ENCODE results near the gene JCAD. TPM values are rescaled to one million over a fixed set of nuclear protein-coding genes. Genes with fewer than 3 reads are reported as not detected.

The JCAD gene
- total RNA-seq, 1 experiment from 2014 or later, result 0.08 TPM

DNA sequence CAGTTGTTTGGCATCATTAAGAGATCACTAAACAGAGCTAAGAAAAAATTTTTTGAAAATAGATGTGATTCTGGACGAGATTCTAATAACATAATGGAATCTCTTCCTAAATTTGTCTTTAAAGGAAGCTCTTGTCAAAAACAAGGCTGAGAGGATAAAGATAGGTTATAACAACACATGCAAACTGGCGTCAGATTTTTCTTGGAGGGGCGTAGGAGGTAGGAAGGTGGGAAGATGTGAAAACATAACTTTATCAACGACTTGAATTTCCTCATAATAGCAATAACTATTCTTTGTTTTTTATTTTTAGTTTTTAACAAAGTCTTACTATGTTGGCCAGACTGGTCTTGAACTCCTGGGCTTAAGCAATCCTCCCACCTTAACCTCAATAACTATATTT is 31.8 kb upstream of the JCAD start:
- no peaks in the 10 kb centered on the region for H3K9me3 ChIP-seq (replicated peaks)
- no peak overlapping the region for H3K27ac ChIP-seq
- DNase-seq, result no peak
- no peaks in the 10 kb centered on the region for H3K36me3 ChIP-seq
- H3K4me3 ChIP-seq, result no peak overlapping the region
- no peaks in the 10 kb centered on the region for H3K27me3 ChIP-seq
- no peaks in the 10 kb centered on the region for H3K4me1 ChIP-seq

DNA sequence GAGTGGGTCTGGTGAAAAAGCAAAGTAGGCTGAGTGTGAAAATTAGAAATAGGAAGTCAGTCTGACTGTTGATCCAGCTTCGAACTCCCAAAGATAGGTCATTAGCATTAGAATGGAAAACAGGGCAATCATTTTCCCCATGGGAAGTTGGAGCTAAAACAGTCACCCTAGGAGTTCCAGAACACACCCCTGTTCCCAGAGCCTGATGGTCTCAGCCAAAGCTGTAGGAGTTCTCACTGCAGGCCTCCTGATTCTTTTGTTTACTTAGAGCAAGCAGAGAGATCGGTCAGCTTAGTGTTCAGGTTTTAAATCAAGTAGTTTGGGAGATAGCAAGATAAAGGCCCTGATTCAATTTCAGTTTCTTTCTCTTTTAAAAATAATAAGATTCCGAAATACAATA is 28.8 kb upstream of the JCAD start:
- H3K9me3 ChIP-seq (replicated peaks), result no peaks in the 10 kb centered on the region
- H3K4me1 ChIP-seq, result no peaks in the 10 kb centered on the region
- H3K4me3 ChIP-seq, result no peak overlapping the region
- no peak for DNase-seq
- H3K27me3 ChIP-seq, result peaks cover 2% of the 10 kb centered on the region; the same call in 1 of the 2 replicates
- H3K27ac ChIP-seq, result no peak overlapping the region
- H3K36me3 ChIP-seq, result no peaks in the 10 kb centered on the region

DNA sequence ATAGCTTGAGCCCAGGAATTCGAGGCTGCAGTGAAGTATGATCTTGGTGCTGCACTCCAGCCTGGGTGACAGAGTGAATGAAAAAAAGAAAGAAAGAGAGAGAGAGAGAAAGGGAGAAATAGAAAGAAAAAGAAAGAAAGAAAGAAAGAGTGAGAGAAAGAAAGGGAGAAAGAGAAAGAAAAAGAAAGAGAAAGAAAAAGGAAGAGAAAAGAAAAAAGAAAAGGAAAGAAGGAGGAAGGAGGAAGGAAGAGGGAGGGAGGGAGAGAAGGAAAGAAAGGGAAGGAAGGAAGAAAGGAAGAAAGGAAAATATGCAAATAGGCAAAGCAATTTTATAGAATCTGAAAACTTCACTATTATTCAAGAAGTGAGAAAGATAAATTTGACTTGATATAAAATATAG is 24.5 kb upstream of the JCAD start:
- DNase-seq, result no peak
- H3K4me3 ChIP-seq, result no peak overlapping the region
- no peaks in the 10 kb centered on the region for H3K4me1 ChIP-seq
- H3K27ac ChIP-seq, result no peak overlapping the region
- no peaks in the 10 kb centered on the region for H3K36me3 ChIP-seq
- H3K9me3 ChIP-seq (replicated peaks), result no peaks in the 10 kb centered on the region
- H3K27me3 ChIP-seq, result peaks cover 2% of the 10 kb centered on the region; the same call in 1 of the 2 replicates

DNA sequence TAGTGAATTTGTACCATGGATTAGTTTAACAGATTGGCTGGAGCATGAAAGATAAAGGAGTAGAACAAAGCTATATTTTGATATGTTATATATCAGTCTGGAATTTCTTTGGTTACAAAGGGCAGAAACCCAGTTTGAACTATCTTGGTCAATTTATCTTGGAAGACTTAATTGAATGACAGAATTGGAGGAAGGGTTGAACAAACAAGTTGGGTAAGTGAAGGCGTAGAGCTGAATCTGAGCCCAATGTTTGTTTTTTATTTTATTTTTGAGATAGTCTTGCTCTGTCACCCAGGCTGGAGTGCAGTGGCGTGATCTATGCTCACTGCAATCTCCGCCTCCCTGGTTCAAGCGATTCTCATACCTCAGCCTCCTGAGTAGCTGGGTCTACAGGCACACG is 21.8 kb upstream of the JCAD start:
- Histone ChIP-seq H3K4me3 (no peak overlapping the region), H3K4me1 (no peaks in the 10 kb centered on the region), H3K27me3 (peaks cover 2% of the 10 kb centered on the region; the same call in 1 of the 2 replicates), H3K36me3 (no peaks in the 10 kb centered on the region), H3K27ac (no peak overlapping the region), H3K9me3 (replicated peaks) (no peaks in the 10 kb centered on the region)
- DNase-seq, result no peak

DNA sequence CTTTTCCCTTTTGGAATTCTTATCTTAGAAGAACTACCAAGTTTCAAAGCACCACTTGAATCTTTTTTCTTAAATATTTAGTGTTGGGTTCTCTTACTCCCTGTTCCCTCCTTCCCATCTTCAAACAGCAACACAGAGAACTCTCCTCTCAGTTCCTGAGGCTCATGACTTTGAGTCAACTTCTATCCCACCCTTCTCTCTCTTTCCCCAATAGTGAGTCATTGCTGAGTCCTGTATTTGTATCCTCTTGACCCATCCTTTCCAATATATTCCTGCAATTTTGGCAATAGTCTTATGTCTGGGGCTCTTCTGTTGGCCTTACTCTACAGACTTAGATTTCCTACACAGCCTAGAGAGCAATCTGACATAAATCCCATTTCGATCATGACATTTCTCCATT is 20.8 kb upstream of the JCAD start:
- Histone ChIP-seq H3K9me3 (replicated peaks) (no peaks in the 10 kb centered on the region), H3K4me3 (no peak overlapping the region), H3K27me3 (peaks cover 2% of the 10 kb centered on the region; the same call in 1 of the 2 replicates), H3K27ac (no peak overlapping the region), H3K36me3 (no peaks in the 10 kb centered on the region), H3K4me1 (no peaks in the 10 kb centered on the region)
- DNase-seq, result no peak

DNA sequence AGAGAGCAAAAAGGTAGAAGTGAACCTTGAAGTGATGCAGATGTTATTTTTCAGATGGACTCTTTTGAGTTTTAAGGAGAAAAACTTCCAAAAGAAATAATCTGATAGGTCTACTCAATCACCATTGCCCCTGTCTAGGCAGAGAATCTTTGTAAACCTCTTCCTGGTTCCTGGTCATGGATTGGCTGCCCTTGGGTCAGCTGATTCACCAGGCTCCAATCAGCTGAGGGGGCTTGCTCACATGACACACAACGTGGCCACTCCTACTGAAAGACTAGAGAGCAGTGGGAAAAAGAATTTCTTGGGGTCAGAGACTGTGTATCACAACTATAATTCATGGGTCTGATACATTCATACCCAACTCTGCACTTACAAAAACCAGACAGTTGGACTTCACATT is 20.0 kb upstream of the JCAD start:
- Histone ChIP-seq H3K27ac (no peak overlapping the region), H3K4me1 (no peaks in the 10 kb centered on the region), H3K9me3 (replicated peaks) (no peaks in the 10 kb centered on the region), H3K36me3 (no peaks in the 10 kb centered on the region), H3K4me3 (no peak overlapping the region), H3K27me3 (peaks cover 2% of the 10 kb centered on the region; the same call in 1 of the 2 replicates)
- DNase-seq, result peak in 1 of 2 experiments; percentile 21

DNA sequence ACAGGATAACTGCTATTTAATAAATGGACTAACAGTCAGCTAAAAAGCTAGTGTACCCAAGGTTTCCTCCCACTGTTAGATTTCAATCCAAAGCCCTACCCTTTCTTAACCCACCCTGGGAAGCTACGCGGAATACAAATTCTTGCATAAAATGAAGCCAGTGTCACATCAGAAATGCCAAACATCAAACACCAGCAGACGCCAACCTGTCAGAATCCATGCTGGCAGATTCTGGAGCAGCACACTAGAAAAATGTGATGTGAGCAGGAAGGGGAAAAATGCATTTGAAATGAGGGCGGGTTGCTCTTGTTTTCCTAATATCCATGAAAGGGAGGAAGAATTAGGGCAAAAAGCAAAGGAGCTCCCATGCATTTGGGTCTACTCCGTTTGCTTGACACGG is 16.1 kb upstream of the JCAD start:
- H3K4me3 ChIP-seq, result no peak overlapping the region
- no peaks in the 10 kb centered on the region for H3K36me3 ChIP-seq
- no peaks in the 10 kb centered on the region for H3K27me3 ChIP-seq
- H3K27ac ChIP-seq, result no peak overlapping the region
- no peak for DNase-seq
- no peaks in the 10 kb centered on the region for H3K4me1 ChIP-seq
- H3K9me3 ChIP-seq (replicated peaks), result no peaks in the 10 kb centered on the region

DNA sequence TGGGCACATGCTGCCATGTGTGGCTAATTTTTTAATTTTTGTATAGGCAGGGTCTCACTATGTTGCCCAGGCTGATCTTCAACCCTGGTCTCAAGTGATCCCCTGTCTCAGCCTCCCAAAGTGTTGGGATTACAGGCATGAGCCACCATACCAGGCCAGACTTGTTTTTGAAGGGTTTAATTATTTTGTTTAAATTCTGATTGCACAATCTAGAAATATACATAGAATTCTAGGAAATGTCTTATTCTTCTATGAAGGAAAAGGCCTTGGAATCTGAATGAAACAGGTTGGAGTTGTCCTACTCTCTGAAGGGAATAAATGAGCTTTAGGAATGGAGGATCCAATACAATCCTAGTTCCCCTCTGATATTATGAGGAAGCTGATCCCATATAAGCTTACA is 15.5 kb upstream of the JCAD start:
- no peak overlapping the region for H3K27ac ChIP-seq
- no peak for DNase-seq
- no peaks in the 10 kb centered on the region for H3K36me3 ChIP-seq
- H3K4me3 ChIP-seq, result no peak overlapping the region
- no peaks in the 10 kb centered on the region for H3K27me3 ChIP-seq
- H3K9me3 ChIP-seq (replicated peaks), result no peaks in the 10 kb centered on the region
- H3K4me1 ChIP-seq, result no peaks in the 10 kb centered on the region

DNA sequence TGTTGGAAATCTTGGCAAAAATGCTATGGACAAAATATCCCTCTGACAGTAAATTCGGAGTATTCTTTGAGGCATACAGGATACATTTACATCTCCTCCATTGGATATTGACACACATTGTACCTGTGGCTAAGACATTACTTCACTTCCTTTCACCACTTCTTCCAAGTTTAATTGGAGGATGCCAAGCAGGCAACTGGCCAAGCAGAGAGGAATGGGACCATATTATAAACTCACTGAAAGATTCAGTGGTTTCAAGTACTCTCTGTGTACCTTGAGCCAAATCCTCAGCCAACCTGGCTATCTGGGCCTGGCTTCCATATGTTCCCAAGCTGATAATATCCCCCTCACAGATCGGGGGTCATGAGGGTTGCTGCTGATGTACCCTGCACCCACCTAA is 14.7 kb upstream of the JCAD start:
- no peaks in the 10 kb centered on the region for H3K4me1 ChIP-seq
- no peak for DNase-seq
- no peak overlapping the region for H3K4me3 ChIP-seq
- H3K27me3 ChIP-seq, result no peaks in the 10 kb centered on the region
- H3K36me3 ChIP-seq, result no peaks in the 10 kb centered on the region
- H3K27ac ChIP-seq, result no peak overlapping the region
- no peaks in the 10 kb centered on the region for H3K9me3 ChIP-seq (replicated peaks)

DNA sequence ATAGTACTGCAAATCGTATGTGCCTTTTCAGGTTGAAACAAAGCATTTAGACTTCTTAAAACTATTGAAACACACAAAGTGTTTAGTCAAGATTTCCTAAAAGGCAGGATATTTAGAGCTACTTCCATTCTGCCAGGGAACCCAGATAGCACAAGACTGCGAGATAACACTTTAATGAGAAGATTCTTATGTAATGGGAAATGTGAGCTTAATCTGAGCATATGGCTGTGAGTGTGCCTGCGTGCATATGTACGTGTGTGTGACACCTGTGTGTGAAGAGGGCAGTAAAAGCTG is 14.3 kb upstream of the JCAD start:
- no peaks in the 10 kb centered on the region for H3K9me3 ChIP-seq (replicated peaks)
- H3K4me3 ChIP-seq, result no peak overlapping the region
- DNase-seq, result no peak
- no peaks in the 10 kb centered on the region for H3K27me3 ChIP-seq
- H3K36me3 ChIP-seq, result no peaks in the 10 kb centered on the region
- no peaks in the 10 kb centered on the region for H3K4me1 ChIP-seq
- H3K27ac ChIP-seq, result no peak overlapping the region

DNA sequence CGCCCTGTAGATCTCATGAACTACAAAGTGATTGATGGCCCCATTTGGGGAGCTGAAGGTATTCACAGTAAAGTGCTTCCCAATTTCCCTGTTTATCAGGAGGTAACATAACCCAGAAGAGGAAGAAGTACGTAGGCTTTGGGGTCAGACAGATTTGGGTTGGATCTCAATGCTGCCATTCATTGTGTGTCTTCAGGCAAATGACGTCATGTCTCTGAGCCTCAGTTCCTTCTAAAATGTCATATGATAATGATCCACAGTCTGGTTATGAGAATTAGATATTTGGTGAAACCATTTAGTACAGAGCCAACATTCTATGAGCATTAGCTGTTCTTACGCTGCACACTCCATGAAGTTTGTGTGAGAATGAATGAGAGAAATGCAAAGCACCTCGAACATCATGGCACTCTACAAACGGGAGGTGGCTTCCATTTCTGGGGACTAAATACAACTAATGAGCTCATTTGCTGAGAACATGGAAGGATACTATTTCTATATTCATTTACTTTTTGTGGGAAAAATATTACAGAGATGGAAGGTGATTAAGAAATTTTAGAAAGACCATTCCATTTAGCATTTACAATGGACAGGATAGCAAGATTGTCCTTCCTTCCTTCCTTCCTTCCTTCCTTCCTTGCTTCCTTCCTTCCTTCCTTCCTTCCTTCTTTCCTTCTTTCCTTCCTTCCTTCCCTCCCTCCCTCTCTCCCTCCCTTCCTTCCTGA is 13.8 kb upstream of the JCAD start:
- Histone ChIP-seq H3K4me1 (no peaks in the 10 kb centered on the region), H3K36me3 (no peaks in the 10 kb centered on the region)

DNA sequence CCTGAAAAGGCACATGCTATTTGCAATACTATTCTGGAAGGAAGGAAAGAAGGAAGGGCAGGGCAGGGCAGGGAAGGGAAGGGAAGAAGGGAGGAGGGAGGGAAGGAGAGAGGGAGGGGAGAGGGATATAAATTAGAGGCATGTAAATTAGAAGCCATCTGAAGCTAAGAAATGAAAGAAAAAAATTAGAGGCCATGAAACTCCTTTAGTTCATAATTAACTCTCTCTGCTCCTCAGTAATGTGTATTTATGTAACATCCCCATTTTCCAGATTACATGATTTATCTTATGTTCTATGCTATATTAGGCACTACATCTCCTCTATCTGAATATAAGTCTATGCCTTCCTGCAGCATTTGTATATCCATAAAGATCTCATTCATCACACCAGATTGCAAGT is 12.7 kb upstream of the JCAD start:
- no peak for DNase-seq
- Histone ChIP-seq H3K36me3 (no peaks in the 10 kb centered on the region), H3K27ac (no peak overlapping the region), H3K27me3 (no peaks in the 10 kb centered on the region), H3K4me3 (no peak overlapping the region), H3K9me3 (replicated peaks) (no peaks in the 10 kb centered on the region), H3K4me1 (no peaks in the 10 kb centered on the region)

More for the DNA sequence above, 13.8 kb upstream of the JCAD start:
- no peak for DNase-seq
- no peaks in the 10 kb centered on the region for H3K9me3 ChIP-seq (replicated peaks)
- no peak overlapping the region for H3K4me3 ChIP-seq
- H3K27me3 ChIP-seq, result no peaks in the 10 kb centered on the region
- no peak overlapping the region for H3K27ac ChIP-seq

DNA sequence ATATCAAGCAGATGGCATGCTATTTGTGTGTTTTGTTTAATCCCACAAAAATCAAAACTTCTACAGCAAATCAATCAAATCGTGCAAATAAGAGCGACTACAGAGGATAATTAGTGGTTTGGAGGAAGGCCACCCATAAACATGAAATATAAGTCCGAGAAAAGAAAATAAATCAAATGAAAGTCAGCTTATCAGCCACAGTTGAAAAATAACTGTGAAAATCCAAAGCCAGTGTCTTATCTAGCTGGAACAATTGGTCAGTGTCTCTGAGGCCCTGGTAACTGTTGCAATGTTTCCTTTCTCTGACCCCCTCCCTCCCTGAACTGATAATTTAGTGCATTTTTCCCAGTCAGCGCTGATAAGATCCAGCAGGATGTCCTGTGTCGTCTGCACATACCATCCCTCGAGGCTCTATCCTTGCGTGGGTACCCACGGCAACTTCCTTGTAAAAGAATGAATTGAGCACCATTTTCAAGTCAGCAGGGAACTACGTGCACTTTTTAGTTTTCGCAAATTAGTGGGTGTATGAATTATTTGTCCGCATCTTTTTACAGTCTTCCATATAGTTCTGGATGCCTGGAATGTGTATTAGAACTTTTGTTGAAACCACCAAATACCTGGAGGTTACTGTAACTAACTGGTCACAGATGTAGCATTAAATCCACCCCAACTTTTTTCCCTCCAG is 10.8 kb upstream of the JCAD start:
- Histone ChIP-seq H3K27me3 (no peaks in the 10 kb centered on the region), H3K27ac (no peak overlapping the region), H3K36me3 (no peaks in the 10 kb centered on the region), H3K4me1 (no peaks in the 10 kb centered on the region), H3K4me3 (no peak overlapping the region), H3K9me3 (replicated peaks) (no peaks in the 10 kb centered on the region)
- DNase-seq, result no peak

DNA sequence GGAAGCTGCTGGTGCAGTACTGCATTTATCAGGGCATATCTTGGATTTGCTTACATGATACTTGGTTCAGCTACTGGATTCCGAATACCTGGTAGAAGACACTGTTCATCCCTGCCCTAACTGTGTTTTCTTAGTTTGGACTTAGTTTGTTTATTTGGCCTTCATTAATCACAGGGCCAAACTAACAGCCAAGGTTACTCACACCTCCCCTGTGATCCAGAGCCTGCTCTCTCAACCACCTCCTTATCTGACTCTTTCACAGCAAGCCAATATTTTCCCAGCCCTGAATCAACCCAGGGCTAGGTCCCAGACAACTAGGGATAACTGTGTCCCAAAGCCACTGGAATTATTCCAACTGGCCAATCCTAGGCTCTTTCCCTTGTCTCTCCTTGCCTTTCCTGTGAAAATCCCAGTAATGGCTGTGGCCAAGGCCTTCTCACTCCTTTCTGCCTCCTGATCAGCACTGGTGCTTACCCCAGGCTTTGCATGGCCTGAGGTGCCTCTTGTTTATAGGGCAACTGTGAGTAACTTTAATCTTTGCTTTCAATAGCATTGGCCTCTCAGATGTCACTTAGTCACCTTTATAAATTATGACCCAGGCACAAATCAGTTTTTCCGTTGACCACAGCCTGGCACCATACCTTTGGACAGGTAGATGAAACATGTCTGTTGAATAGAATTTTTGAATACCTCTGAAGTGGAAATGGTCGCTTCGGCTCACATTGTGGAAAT is 9.3 kb upstream of the JCAD start:
- H3K4me3 ChIP-seq, result no peak overlapping the region
- no peaks in the 10 kb centered on the region for H3K27me3 ChIP-seq
- no peaks in the 10 kb centered on the region for H3K4me1 ChIP-seq
- no peaks in the 10 kb centered on the region for H3K9me3 ChIP-seq (replicated peaks)
- DNase-seq, result no peak
- H3K27ac ChIP-seq, result no peak overlapping the region
- H3K36me3 ChIP-seq, result no peaks in the 10 kb centered on the region

DNA sequence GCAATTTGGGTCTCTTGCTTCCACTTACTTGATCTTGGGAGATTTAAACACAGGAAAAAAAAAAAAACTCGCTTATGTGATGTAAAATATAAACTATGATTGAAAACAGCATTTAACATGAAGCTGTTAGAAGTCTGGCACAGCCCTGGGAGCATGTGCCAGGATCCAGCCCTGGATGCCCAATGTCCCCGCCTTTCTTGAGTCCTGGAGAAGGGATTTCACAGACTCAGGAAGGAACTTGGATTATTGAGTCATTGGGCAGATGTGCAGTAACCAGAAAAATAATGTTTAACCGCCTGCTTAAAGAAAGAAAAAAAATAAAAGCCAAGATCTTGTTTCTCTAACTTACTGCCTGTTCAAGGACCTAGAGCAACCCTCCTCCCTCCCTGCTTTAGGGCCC is 3.7 kb upstream of the JCAD start:
- Histone ChIP-seq H3K27ac (no peak overlapping the region), H3K36me3 (no peaks in the 10 kb centered on the region), H3K27me3 (no peaks in the 10 kb centered on the region; the same call in 1 of the 2 replicates), H3K9me3 (replicated peaks) (no peaks in the 10 kb centered on the region), H3K4me3 (no peak overlapping the region), H3K4me1 (no peaks in the 10 kb centered on the region)
- DNase-seq, result no peak
